SK-N-SH treated with all-trans-retinoic acid at 6 μM for 48 hours (cell line): ENCODE measurements around the gene GJD2.

Experiments
- ATAC-seq: fragments of 200-7000 bp; cut with Tn5 transposase; 3 replicates; pipeline ENCODE4 v1.9.1; 2020; ENCODE audit warnings: mild to moderate bottlenecking, moderate library complexity
- ARNTL ChIP-seq: fragments of 450-650 bp; formaldehyde crosslinking; IDR thresholded peaks from 2 replicates; pipeline ENCODE4 v1.5.0; 2020; ENCODE audit warnings: low read depth, mild to moderate bottlenecking, moderate library complexity, borderline replicate concordance
- BACH2 ChIP-seq: fragments of 250-450 bp; sonication (Bioruptor Pico); IDR thresholded peaks from 2 replicates; pipeline ENCODE4 v1.9.0; 2021; ENCODE audit warnings: mild to moderate bottlenecking, borderline replicate concordance
- ESRRG ChIP-seq: fragments of 250-450 bp; sonication (Bioruptor Pico); IDR thresholded peaks from 2 replicates; pipeline ENCODE4 v1.6.1; 2021; ENCODE audit warnings: mild to moderate bottlenecking
- GLIS3 ChIP-seq: fragments of 250-450 bp; sonication (Bioruptor Pico); IDR thresholded peaks from 2 replicates; pipeline ENCODE4 v1.5.0; 2020; ENCODE audit warnings: mild to moderate bottlenecking, moderate library complexity
- ISL1 ChIP-seq: fragments of 250-450 bp; sonication (Bioruptor Pico); IDR thresholded peaks from 2 replicates; pipeline ENCODE4 v2.1.2; 2022; ENCODE audit warnings: mild to moderate bottlenecking, moderate library complexity
- PPARA ChIP-seq: fragments of 250-450 bp; sonication (Bioruptor Pico); IDR thresholded peaks from 2 replicates; pipeline ENCODE4 v1.5.0; 2020; ENCODE audit warnings: mild to moderate bottlenecking, borderline replicate concordance
- RARB ChIP-seq: fragments of 250-450 bp; sonication (Bioruptor Pico); IDR thresholded peaks from 2 replicates; pipeline ENCODE4 v1.8.0; 2021; ENCODE audit warnings: mild to moderate bottlenecking, moderate library complexity
- SNAI2 ChIP-seq: fragments of 250-450 bp; sonication (Bioruptor Pico); IDR thresholded peaks from 2 replicates; pipeline ENCODE4 v1.5.0; 2020; ENCODE audit warnings: mild to moderate bottlenecking, moderate library complexity
- ZFP3 ChIP-seq: fragments of 250-450 bp; sonication (Bioruptor Pico); IDR thresholded peaks from 2 replicates; pipeline ENCODE4 v1.5.0; 2020; ENCODE audit warnings: mild to moderate bottlenecking, moderate library complexity
- ZFP30 ChIP-seq: fragments of 450-650 bp; formaldehyde crosslinking; IDR thresholded peaks from 2 replicates; pipeline ENCODE4 v1.5.0; 2022; ENCODE audit warnings: mild to moderate bottlenecking, moderate library complexity
- ZNF565 ChIP-seq: fragments of 450-650 bp; formaldehyde crosslinking; conservative IDR thresholded peaks from 2 replicates; pipeline ENCODE4 v1.5.0; 2020; ENCODE audit warnings: low read depth, mild to moderate bottlenecking, moderate library complexity
- ZNF8 ChIP-seq: fragments of 450-650 bp; formaldehyde crosslinking; IDR thresholded peaks from 2 replicates; pipeline ENCODE4 v1.5.0; 2020; ENCODE audit warnings: mild to moderate bottlenecking, moderate library complexity
- TF ChIP-seq, protein P1 (sequence below): fragments of 250-450 bp; sonication (Bioruptor Pico); IDR thresholded peaks from 2 replicates; pipeline ENCODE4 v1.5.0; 2020; ENCODE audit warnings: mild to moderate bottlenecking, moderate library complexity

GJD2 gene

DNA sequence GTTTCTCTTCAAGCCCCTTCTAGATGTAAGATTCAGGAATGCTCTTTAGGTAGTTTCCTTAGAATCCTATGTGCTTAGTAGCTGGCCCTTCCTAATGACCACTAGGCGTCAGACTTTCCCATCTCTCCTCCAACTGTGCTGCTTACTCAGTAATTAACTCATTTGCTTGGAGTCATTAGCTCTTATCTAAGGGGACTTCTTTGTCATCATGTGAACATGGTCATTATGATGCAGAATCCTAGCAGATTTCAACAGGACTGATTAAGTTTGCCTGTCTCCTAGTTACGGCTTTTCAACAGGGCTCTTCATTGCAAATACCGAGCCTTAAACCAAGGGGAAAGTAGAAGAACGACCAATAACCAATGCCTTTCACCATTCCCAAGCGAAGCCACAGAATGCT, 46.4 kb downstream of the GJD2 start (continued):
- TF ChIP-seq, protein P1, sequence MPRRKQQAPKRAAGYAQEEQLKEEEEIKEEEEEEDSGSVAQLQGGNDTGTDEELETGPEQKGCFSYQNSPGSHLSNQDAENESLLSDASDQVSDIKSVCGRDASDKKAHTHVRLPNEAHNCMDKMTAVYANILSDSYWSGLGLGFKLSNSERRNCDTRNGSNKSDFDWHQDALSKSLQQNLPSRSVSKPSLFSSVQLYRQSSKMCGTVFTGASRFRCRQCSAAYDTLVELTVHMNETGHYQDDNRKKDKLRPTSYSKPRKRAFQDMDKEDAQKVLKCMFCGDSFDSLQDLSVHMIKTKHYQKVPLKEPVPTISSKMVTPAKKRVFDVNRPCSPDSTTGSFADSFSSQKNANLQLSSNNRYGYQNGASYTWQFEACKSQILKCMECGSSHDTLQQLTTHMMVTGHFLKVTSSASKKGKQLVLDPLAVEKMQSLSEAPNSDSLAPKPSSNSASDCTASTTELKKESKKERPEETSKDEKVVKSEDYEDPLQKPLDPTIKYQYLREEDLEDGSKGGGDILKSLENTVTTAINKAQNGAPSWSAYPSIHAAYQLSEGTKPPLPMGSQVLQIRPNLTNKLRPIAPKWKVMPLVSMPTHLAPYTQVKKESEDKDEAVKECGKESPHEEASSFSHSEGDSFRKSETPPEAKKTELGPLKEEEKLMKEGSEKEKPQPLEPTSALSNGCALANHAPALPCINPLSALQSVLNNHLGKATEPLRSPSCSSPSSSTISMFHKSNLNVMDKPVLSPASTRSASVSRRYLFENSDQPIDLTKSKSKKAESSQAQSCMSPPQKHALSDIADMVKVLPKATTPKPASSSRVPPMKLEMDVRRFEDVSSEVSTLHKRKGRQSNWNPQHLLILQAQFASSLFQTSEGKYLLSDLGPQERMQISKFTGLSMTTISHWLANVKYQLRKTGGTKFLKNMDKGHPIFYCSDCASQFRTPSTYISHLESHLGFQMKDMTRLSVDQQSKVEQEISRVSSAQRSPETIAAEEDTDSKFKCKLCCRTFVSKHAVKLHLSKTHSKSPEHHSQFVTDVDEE (CRISPR knock-in tag), result no peak
- TF ChIP-seq BACH2, result no peak

DNA sequence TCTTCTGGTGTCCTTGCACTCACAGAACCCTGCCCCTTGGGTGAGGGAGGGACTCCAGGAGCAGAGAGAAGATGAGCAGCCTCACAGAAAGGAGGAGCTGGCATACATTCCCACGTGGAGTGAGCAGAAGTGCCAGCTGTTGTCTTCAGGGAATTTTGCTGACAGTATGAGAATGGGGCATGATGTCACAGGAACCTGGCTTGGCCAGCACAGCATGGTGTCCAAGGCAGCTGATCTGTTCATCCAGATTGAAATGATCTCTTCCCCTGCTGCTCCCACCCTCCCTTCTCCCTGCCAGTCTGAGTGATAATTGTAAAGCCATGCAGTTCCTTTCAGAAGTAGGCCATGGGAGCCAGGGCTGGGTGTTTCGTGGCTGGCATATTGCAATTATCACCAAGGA, 53.3 kb downstream of the GJD2 start:
- TF ChIP-seq ZNF565 (CRISPR knock-in tag) (no peak), ZFP3 (no peak), ARNTL (CRISPR knock-in tag) (no peak), ESRRG (CRISPR knock-in tag) (no peak), RARB (CRISPR knock-in tag) (no peak), GLIS3 (CRISPR knock-in tag) (no peak), PPARA (no peak), ZFP30 (CRISPR knock-in tag) (no peak), ISL1 (CRISPR knock-in tag) (no peak), SNAI2 (no peak), ZNF8 (CRISPR knock-in tag) (no peak)
- ATAC-seq, result no peak
